SK-N-SH treated with all-trans-retinoic acid at 6 μM for 48 hours (cell line): ENCODE data around the gene PKM.

ENCODE experiments used
- ZC3H10 ChIP-seq: fragments of 250-450 bp; sonication (Bioruptor Pico); IDR thresholded peaks from 2 replicates; pipeline ENCODE4 v1.5.1; 2021; ENCODE audit warnings: mild to moderate bottlenecking, moderate library complexity
- ZFP3 ChIP-seq: fragments of 250-450 bp; sonication (Bioruptor Pico); IDR thresholded peaks from 2 replicates; pipeline ENCODE4 v1.5.0; 2020; ENCODE audit warnings: mild to moderate bottlenecking, moderate library complexity

GRCh38 chr15:72154316-72154715 is 76.7 kb downstream of the PKM start:
- TF ChIP-seq ZFP3 (CRISPR knock-in tag) (no peak), ZC3H10 (CRISPR knock-in tag) (no peak)
